Anterior cingulate cortex (tissue), 58 donors: ENCODE data around the gene DYNLRB1.

Source experiments
- DNase-seq, 58 donors: peaks; one replicate each; lab custom pipeline; 2025; lab: John Stamatoyannopoulos, UW

Gene DYNLRB1

GRCh38 chr20:34531608-34532265 lies 15.5 kb downstream of the DYNLRB1 start:
- no peak for DNase-seq

- peak in 1 of 58 donors; percentile 18 for DNase-seq
Measured at GRCh38 chr20:34532320-34532719, 16.1 kb downstream of the DYNLRB1 start.

GRCh38 chr20:34532756-34533155 lies 16.5 kb downstream of the DYNLRB1 start:
- DNase-seq = no peak

- DNase-seq = no peak
Measured at GRCh38 chr20:34534391-34535165, 18.4 kb downstream of the DYNLRB1 start.

GRCh38 chr20:34535301-34535840 lies 19.1 kb downstream of the DYNLRB1 start:
- peak in 10 of 58 donors; percentile 11 to 38 (median 18) for DNase-seq

GRCh38 chr20:34535857-34536256 lies 19.6 kb downstream of the DYNLRB1 start:
- DNase-seq = peak in 1 of 58 donors; percentile 38

- peak in 31 of 58 donors; percentile 9 to 62 (median 28) for DNase-seq
Measured at GRCh38 chr20:34536798-34537394, 20.7 kb downstream of the DYNLRB1 start.

- no peak for DNase-seq
Measured at GRCh38 chr20:34537651-34538050, 21.4 kb downstream of the DYNLRB1 start.

GRCh38 chr20:34538671-34539123 lies 22.5 kb downstream of the DYNLRB1 start:
- peak in 19 of 58 donors; percentile 7 to 62 (median 27) for DNase-seq

GRCh38 chr20:34539756-34540155 lies 23.5 kb downstream of the DYNLRB1 start:
- DNase-seq = no peak

- no peak for DNase-seq
Measured at GRCh38 chr20:34540596-34541263, 24.5 kb downstream of the DYNLRB1 start.

- DNase-seq = no peak
Measured at GRCh38 chr20:34541264-34541901, 25.2 kb downstream of the DYNLRB1 start.

GRCh38 chr20:34541917-34542316 lies 25.7 kb downstream of the DYNLRB1 start:
- no peak for DNase-seq

- no peak for DNase-seq
Measured at GRCh38 chr20:34542439-34542838, 26.2 kb downstream of the DYNLRB1 start.

GRCh38 chr20:34543463-34544056 lies 27.3 kb downstream of the DYNLRB1 start:
- no peak for DNase-seq

- DNase-seq = no peak
Measured at GRCh38 chr20:34544109-34544796, 28.0 kb downstream of the DYNLRB1 start.

GRCh38 chr20:34546751-34547181 lies 30.5 kb downstream of the DYNLRB1 start:
- no peak for DNase-seq

GRCh38 chr20:34547844-34548613 lies 31.8 kb downstream of the DYNLRB1 start:
- DNase-seq = no peak
